Measurements from ENCODE around the gene APBB2.
"Not testable (repeated sequence)": the region's sequence is repeated elsewhere in the genome, so short reads cannot be mapped to it uniquely, and the experiment has no call there.

The APBB2 gene

DNA sequence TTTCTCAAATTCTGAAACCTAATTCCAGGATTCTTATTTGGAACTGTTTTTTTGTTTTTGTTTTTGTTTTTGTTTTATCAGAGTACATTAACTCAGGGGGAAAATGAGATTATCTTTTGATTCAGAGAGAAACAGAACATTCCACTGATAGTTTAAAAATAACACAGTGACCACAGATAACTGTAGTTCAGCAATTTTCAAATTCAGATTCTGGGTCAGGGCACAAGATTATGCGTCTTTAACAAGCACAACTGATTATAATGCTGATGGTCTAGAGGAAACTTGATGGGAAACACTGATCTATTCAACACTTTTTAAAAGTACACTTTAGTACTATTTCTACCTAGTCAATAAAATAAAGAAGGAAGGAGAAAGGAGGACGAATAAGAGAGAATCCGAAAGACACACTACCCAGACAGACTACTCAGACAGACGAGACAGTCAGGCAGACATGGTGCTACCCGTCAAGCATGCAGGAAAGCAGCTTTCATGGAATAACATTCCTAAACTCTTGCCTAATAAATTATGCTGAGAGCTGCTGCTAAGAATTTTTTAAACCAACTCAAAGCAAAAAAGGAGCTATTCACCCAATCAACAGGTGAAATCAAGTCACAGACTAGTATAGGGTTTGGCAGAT, 59.0 kb downstream of the APBB2 start:
- DNase-seq, result no peak

DNA sequence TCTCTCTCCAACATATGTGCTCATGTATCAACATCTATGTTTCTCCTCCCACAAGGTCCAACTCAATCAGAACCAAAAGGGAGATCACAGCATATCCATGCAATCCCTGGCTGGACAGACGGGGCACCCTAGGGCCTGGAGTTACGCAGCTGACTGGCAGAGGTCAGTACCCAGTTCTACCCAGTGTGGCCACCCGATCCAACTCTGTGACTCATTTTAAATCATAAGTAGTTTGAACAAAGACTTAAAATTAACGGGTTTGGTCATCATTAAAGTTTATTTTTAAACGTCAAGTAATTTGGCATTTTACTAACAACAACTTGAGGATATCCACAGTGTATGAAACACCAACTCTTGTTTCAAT, 59.5 kb downstream of the APBB2 start:
- DNase-seq, result no peak

DNA sequence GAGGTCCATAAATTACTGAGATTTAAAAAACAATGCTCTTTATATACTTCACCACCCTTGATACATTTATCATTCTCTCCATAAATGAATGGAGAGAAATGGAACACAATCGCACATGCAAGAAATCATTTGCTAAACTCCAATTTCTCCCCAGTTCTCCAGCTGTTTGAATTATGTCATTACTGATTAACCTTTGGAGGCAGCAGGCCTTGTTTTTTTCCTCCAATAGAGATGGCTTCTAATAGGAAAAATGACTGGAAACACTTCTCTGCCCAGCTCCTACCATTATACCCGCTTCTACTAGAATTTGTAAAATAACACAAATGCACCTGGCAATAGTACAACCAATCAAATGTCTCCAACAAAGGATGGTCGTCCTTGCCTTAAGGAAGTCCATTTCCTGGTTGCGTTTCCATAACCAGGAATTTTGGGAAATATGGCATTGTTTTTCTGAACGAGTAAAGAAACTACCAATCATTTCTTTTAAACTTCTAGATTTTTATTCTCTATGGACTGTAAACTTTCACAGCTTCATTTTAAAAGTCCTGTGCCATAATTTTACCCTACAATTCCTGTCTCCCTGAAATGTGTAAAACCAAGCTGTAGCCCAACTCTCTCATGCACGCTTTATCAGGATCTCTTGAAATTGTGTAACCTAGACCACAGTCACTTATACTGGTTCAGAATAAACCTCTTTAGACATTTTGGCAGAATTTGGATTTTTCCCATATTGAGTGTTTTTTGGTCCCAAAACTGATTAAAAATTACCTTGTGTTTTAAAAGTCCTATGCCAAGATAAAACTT, 60.1 kb downstream of the APBB2 start:
- no peak for DNase-seq

DNA sequence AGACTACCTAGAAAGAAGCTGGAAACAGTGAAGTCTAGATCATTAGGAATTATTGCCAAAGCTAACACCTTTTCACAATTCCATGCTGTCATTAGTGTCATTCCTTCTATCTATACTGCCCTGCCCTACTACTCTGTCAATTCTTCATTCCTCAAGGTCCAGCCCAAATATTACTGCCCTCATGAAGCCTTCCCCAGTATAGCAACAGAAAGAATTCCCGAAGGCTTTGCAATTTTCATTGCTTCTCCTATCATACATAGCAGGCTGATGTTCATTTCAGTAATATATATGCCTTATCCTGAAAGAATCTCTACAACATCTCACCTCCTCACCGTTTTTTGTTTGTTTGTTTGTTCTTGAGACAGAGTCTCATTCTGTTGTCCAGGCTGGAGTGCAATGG, 63.9 kb downstream of the APBB2 start:
- DNase-seq, result no peak

DNA sequence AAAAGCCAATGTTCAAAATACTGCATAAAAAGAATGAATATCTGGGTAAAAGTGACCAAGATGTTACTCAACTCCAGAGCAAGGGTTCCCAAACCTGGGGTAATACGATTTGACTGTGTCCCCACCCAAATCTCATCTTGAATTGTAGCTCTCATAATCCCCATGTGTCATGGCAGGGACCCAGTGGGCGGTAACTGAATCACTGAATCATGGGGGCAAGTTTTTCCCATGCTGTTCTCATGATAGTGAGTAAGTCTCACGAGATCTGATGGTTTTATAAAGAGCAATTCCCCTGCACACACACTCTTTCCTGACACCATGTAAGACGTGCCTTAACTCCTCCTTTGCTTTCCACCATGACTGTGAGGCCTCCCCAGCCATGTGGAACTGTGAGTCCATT, 64.8 kb downstream of the APBB2 start:
- DNase-seq, result not testable (repeated sequence)

DNA sequence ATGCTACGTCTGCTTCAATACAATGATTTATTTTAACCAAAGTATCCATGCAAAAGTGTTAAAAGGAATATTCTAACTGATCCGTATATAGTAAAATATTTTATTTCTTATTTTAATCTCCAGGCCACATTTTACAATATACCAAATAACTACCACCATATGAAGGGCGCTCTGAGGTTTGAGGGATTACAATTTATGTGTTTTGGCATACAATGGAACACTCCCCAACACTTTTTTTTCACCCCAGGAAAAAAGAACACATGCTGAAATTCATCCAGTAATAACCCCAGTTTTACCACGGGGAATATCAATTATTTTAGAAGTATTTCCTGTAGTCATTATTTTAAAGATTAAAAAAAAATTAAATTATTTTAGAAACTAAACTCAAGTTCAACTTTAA, 65.4 kb downstream of the APBB2 start:
- DNase-seq, result no peak

DNA sequence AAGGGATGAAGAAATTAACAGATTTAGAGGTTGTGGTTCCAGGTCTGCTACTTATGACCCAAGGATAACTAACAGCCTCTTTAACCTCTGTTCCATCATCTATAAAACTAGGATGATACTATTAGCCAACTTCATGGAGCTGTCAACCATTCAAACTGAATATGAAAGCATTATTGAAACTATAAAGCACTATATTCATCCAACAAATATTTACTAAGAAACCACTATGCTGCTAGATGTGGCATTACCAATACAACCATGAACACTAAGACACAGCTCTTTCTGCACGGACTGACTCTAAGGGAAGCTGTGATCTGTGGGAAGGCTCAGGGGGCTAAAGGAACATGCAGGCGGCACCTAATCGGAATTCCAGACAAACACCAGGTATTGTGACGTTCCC, 66.0 kb downstream of the APBB2 start:
- no peak for DNase-seq

DNA sequence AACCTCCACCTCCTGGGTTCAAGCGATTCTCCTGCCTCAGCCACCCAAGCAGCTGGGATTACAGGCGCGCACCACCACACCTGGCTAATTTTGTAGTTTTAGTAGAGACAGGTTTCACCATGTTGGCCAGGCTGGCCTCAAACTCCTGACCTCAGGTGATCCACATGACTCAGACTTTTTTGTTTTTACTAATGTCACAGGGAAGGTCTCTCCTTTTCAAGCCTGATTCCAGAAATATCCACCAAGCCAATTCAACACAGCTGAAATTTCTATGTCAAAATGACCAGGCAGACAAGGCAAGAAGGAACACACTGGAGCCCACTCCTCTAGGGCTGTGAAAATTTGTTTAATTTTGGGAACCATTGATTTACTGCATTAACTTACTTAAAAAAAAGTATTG, 66.8 kb downstream of the APBB2 start:
- not testable (repeated sequence) for DNase-seq

DNA sequence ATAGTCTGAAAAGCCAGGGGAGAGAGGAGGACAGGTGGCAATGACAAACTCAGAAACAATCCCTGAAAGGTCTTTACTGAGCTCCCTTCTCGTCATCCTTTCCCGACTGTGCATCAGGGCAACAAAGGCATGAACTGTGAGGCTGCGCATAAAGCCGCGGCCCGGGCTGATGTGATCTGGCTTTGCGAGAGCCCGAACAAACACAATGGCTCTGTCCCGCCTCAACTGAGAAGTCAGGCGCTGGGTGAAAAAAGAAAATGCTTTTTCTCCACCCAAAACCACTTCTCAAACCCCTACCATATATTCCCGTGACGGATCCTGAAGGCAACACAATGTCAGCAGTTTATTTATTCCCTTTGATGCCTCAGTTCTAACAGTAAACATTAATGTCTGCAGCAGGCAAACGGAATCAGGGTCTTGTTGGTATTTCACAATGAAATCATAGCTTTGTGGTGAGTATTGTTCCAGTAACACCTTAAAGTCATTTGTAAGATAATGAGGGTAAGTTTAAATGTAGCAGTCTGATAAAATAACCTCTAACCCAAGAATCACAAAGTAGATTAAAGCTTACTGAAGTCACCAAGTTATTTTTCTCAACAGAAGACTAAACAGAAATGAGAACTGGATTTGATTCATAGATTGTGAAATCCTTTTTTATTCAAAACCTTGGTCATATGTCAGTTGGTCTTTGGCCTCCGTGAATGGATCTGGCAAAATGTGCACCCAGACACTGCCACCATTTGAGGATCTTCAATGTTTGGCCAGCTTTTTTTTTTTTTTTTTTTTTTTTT, 67.4 kb downstream of the APBB2 start:
- DNase-seq, result peak; percentile 73

DNA sequence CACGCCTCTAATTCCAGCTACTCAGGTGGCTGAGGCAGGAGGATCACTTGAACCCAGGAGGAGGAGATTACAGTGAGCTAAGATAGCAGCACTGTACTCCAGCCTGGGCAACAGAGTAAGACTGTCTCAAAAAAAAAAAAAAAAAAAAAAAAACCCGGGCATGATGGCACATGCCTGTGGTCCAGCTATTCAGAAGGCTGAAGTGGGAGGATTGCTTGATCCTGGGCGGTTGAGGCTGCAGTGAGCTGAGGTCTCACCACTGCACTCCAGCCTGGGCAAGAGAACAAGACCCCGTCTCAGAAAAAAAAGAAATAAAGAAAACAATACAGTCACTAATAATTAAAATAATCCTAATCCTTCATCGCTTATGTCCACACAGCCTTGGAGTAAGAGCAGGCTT, 68.1 kb downstream of the APBB2 start:
- no peak for DNase-seq

DNA sequence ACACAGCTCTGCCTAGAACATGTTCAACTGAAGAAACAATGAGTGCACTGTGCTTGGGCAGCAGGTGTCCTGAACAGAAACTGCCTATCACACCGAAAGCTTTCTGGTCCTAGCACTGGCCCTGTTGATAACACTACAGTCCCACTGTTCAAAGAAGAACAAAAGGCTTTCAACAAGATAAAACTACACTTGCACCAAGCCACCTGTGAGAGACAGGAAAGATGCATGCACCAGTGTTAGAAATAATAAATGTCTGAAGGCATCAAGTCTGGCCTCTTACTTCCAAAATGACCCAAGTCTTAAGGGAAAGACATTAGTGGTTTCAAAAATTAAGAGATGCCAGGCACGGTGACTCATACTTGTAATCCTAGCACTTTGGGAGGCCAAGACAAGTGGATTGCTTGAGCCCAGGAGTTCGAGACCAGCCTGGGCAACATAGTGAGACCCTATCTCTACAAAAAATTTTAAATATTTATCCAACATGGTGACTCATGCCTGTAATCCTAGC, 68.7 kb downstream of the APBB2 start:
- peak; percentile 37 for DNase-seq

DNA sequence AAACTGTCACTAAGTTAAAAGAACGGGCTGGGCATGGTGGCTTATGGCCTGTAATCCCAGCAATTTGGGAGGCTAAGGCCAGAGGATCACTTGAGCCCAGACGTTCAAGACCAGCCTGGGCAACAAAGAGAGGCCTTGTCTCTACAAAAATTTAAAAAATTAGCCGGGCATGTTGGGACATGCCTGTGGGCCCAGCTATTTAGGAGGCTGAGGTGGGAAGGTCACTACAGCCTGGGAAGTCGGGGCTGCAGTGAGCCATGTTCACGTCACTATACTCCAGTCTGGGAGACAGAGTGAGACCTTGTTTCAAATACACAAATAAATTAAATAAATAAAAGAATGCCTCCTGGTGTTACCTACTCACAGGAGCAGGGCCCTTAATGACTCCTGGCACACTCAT, 69.5 kb downstream of the APBB2 start:
- DNase-seq, result no peak

DNA sequence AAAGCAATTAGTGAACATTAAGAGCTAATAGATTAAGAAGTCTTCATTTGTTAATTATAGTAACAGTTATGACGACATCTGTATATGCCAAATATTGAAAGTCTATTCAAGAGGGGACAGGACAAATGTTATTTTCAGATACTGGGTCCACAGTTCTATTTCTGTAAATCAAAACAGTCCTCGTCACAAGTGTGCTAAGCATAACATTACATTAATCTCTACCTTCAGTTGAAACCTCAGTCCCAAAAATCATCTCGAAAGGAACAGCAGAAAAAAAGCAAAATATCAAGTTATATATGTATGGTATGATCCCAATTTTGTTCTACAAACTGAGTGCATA, 70.3 kb downstream of the APBB2 start:
- no peak for DNase-seq

DNA sequence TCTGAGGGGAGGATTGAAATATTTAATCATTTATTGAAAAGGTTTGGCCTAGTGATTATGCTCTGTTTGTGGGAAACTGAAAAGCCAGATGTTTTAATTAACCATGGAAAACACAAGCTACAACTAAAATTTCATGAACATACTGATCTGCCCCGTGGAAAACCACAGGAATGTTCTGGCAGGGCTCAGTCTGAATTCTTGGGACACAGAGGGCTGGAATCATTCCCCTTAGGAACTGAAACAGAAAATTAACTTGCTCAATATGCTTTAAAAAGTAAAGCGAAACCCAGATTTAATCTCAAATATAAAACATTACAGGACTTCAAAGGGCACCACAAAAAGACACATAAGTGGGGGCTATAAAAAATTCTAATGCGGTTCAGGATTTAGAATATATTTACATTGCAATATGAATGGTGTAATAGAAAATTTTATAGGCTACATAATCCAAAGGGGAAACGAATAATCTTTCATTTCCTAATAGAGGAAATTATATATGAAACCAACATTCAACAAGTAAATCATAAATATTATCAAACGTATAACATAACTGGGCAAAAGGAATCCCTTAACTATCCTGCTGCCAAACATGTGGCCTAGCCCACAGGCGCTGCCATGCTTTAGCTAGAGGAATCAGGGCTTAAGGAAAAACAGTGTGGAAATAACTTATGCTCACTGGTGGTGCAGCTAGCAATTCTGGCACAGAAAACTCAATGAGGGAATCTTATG, 70.9 kb downstream of the APBB2 start:
- DNase-seq, result peak; percentile 85

DNA sequence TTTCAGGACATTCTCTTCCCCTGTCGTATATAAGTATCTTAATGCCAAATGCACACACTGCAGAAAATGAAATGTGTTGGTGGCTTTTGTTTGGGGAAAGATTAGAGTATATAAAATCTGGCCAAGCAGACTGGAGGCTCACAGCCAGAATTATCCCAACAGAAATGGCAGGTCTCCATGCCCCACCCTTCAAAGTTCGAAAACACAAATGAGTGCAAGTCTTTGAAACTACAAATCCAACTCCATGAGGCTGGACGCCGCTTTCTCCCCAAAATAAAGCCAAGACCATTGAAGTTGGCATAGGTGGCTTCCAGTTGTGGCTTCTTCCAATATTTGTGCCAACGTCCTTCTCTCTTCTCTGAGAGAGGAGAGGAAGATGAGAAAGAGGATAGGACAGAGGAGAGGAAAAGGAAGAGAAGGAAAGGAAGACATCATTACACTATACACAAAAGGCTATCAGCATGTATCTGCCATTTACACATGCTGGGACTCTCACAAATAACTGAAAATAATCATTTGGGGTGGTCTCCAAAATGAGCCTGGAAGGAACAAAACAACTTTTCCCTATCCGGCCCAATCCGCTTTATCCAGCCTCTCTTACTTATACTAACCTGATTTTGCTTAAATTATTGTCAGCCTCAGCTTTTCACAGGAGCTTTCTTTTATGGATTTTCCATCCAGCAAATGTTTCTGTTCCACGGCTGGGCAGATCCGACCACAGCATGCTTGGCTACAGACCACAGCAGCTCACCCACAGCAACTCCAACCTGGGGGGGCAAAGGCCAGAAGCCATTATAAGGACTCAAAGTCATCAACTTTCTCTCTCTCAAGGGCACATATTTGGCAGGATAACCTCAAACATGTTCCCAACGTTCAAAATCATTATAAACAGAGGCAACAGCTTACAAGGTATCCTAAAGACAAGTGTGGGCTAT, 71.7 kb downstream of the APBB2 start:
- peak; percentile 48 for DNase-seq

DNA sequence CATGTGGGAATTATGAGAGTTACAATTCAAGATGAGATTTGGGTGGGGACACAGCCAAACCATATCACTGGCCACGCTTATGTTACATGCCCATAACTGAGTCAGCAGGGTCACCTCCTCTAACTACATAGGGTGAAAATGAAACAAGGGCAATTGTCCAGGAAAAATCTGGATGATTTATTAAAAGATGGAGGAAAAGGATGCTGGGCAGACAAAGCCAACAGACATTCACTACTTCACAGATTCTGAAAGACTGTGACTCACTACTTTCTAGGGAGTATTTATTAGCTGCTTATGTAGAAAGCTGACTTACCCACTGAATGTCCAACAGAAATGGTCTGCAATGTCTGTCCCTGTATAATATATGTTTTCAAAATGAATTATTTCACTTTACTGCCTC, 72.4 kb downstream of the APBB2 start:
- peak; percentile 37 for DNase-seq

DNA sequence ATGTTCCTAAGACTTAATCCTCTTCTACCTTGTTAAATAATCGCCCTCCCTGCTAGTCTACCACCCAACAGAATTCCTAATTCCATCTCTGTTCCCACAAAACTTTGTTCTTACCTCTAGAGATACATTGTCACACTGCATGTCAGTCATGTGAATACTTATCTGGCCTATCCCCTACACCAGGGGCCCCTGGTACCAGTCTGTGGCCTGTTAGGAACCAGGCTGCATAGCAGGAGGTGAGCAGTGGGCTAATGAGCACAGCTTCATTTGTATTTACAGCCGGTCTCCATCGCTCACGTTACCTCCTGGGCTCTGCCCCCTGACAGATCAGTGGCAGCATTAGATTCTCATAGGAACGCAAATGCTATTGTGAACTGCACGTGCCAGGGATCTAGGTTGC, 73.9 kb downstream of the APBB2 start:
- no peak for DNase-seq

DNA sequence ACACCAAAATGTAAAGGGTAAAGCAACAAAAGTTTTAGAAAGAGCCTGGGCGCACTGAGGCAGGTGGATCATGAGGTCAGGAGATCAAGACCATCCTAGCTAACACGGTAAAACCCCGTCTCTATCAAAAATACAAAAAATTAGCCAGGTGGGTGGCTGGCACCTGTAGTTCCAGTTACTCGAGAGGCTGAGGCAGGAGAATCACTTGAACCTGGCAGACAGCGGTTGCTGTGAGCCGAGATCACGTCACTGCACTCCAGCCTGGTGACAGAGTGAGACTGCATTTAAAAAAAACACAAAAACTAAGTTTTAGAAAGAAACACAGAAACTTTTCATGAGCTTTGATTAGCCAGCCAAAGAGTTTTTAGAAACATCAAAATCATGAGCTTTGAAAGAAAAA, 76.5 kb downstream of the APBB2 start:
- DNase-seq, result no peak

DNA sequence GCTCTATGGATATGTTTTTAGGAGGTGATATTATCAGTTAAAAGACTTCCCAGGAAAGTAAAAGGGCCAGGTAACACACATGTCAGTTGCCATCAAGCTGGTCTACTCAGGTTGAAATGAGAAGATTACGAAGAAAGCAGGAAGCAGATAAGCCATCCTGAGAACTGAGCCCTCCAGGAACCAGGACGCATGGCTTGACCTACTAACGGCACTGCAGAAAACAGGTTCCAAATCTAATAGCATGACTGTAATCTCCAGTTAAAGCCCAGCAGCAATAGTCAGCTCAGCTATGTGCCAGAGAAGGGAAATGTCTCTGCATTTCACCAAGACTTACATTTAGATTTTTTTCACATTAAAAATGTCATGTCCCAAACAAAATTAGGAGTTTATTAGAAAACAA, 77.9 kb downstream of the APBB2 start:
- DNase-seq, result no peak

DNA sequence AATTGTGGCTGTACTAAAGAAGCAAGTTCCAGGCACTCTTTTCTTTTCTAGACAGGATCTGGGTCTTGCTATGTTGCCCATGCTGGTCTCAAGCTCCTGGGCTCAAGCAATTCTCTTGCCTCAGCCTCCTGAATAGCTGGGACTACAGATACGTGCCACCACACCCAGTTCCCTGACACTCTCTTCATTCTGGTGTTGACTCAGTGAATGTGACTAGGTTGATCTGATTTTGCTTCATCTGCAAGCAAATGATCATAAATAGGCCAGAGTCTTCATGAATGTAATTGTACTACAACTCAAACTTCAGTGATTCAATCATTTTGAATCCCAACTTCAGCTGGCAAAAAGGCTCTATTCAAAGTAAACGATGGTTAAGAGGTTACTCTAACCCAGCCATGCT, 78.5 kb downstream of the APBB2 start:
- no peak for DNase-seq

DNA sequence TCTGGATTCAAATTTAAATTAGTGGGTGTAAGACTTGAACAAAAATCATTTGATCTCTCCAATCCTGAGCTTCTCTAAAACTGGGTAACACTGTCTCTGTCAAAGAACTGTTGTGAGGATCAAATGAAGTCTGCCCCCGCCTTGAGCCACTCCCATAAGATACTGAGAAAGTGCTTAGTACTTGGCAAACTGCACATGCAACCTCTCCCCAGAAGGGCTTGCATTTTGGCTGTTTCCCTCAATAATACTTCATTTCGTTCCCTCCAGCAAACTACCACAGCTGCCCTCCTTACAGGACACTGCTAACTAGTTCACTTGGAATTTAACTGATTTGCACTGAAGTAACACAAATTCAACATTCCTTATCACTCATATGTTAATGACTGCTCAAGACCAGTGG, 79.8 kb downstream of the APBB2 start:
- DNase-seq, result no peak

DNA sequence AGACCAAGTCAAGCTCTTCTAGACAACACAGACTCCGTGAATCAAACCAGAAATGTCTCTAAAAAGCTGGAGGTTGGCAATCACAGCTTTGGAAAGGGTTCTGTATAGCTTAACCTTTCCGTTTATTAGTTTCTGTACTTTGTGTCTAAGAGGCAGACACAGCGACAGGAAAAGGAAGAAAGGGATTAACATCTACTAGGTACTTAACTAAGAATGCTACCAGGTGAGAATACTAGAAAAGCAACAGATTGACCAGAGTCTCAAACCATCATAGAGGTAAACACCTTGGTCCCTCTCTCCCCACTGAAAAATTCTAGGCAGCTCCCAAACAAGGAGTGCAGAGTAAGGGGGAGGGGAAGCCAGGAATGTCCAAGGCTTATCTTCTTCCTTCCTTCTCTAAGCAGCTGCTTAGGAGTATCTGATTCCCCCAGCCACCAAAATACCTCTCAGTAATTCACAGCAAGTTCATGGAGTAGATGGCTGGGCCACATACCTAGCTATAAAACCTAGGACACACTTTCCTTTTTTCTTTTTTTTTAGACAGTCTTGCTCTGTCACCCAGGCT, 80.8 kb downstream of the APBB2 start:
- no peak for DNase-seq

All from eye (tissue), 1 donor.